ENCODE data around the gene IRAK4. TPM values are rescaled to one million over a fixed set of nuclear protein-coding genes. Genes with fewer than 3 reads are reported as not detected.

The IRAK4 gene
- total RNA-seq, 2 donors from 2014 or later = 5.9 to 9.2 TPM

DNA sequence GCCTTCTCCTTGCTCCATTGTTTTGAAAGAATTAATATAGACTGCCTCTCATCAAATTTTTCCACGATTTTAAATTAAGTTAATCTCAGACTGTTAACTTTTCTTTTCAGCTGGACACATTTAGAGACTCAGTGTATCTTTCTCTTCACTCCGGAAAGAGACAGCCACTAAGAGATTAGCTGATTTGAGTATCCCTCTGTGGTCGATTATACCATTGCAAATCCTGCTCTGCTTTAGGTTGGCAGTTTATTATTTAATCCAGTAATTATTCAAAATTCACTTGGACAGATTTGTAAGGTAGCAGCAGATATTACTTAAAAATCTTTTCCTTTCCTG lies 48.0 kb downstream of the IRAK4 start:
- TF ChIP-seq, protein P1, sequence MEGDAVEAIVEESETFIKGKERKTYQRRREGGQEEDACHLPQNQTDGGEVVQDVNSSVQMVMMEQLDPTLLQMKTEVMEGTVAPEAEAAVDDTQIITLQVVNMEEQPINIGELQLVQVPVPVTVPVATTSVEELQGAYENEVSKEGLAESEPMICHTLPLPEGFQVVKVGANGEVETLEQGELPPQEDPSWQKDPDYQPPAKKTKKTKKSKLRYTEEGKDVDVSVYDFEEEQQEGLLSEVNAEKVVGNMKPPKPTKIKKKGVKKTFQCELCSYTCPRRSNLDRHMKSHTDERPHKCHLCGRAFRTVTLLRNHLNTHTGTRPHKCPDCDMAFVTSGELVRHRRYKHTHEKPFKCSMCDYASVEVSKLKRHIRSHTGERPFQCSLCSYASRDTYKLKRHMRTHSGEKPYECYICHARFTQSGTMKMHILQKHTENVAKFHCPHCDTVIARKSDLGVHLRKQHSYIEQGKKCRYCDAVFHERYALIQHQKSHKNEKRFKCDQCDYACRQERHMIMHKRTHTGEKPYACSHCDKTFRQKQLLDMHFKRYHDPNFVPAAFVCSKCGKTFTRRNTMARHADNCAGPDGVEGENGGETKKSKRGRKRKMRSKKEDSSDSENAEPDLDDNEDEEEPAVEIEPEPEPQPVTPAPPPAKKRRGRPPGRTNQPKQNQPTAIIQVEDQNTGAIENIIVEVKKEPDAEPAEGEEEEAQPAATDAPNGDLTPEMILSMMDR (conservative IDR thresholded peaks at IDR 0.05) = no peak
- peak overlapping the region; percentile 99 for H3K27ac Mint-ChIP-seq
- peaks cover 12% of the 10 kb centered on the region for H3K27me3 Mint-ChIP-seq (ENCODE audit: insufficient read depth)
- peaks cover 5% of the 10 kb centered on the region for H3K4me1 Mint-ChIP-seq
- H3K4me3 Mint-ChIP-seq = peak overlapping the region; percentile 90
- H3K36me3 Mint-ChIP-seq (ENCODE audit: low read depth) = peaks cover 8% of the 10 kb centered on the region
- Histone ChIP-seq H3K36me3 (ENCODE audit: control insufficient read depth, insufficient read depth, low read length) (peaks cover 25% of the 10 kb centered on the region), H3K27ac (ENCODE audit: low read depth, low read length) (peak overlapping the region; percentile 93), H3K9me3 (ENCODE audit: control insufficient read depth, low read length) (no peaks in the 10 kb centered on the region), H3K4me1 (ENCODE audit: control insufficient read depth, insufficient read depth, low read length) (peaks cover 4% of the 10 kb centered on the region), H3K27me3 (ENCODE audit: control insufficient read depth, insufficient read depth, low read length, poor library complexity, severe bottlenecking) (no peaks in the 10 kb centered on the region), H3K4me3 (ENCODE audit: low read length) (peak overlapping the region; percentile 99), H3K9ac (ENCODE audit: extremely low read depth, low read length, poor library complexity, severe bottlenecking) (peak overlapping the region; percentile 90)
- H3K9me3 Mint-ChIP-seq = no peaks in the 10 kb centered on the region
- WGBS, 2 experiments (ENCODE audit: insufficient coverage in 1 of 2, insufficient read length in 1 of 2) = 25 to 30% methylated on average over 2 to 3 of the region's 3 CpGs
- no peak for DNase-seq

DNA sequence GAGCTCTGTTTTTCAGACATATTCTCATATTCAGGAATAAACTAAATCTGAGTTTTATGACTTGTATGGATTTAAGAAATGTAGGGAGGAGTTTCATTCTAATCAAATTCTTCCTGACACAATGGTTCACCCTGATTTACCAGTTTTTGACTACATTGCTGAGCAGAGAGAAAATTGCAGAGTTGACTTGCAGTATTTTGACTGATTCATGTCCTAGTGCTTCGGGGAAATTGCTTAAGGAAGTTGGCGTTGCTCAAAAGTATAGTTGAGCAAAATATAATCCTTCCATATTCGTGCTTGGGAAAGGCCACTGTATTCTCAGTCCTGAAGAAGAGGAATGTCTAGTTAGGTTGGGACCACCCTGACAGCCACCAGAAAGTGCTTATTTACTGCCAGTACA lies 48.6 kb downstream of the IRAK4 start:
- peaks cover 19% of the 10 kb centered on the region for H3K36me3 ChIP-seq (ENCODE audit: control insufficient read depth, insufficient read depth, low read length)
- Mint-ChIP-seq H3K27ac (no peak overlapping the region), H3K4me1 (peaks cover 5% of the 10 kb centered on the region), H3K9me3 (no peaks in the 10 kb centered on the region), H3K36me3 (ENCODE audit: low read depth) (peaks cover 4% of the 10 kb centered on the region), H3K4me3 (peak overlapping the region; percentile 90), H3K27me3 (ENCODE audit: insufficient read depth) (peaks cover 12% of the 10 kb centered on the region)
- 88 to 94% methylated on average over 3 of the region's 3 CpGs for WGBS, 2 experiments (ENCODE audit: insufficient coverage in 1 of 2, insufficient read length in 1 of 2)
- peaks cover 4% of the 10 kb centered on the region for H3K4me1 ChIP-seq (ENCODE audit: control insufficient read depth, insufficient read depth, low read length)
- no peak overlapping the region for H3K9ac ChIP-seq (ENCODE audit: extremely low read depth, low read length, poor library complexity, severe bottlenecking)
- no peaks in the 10 kb centered on the region for H3K9me3 ChIP-seq (ENCODE audit: control insufficient read depth, low read length)
- no peak for DNase-seq
- no peaks in the 10 kb centered on the region for H3K27me3 ChIP-seq (ENCODE audit: control insufficient read depth, insufficient read depth, low read length, poor library complexity, severe bottlenecking)
- no peak overlapping the region for H3K27ac ChIP-seq (ENCODE audit: low read depth, low read length)
- TF ChIP-seq, protein P1 (conservative IDR thresholded peaks at IDR 0.05) = no peak
- peak overlapping the region; percentile 99 for H3K4me3 ChIP-seq (ENCODE audit: low read length)

DNA sequence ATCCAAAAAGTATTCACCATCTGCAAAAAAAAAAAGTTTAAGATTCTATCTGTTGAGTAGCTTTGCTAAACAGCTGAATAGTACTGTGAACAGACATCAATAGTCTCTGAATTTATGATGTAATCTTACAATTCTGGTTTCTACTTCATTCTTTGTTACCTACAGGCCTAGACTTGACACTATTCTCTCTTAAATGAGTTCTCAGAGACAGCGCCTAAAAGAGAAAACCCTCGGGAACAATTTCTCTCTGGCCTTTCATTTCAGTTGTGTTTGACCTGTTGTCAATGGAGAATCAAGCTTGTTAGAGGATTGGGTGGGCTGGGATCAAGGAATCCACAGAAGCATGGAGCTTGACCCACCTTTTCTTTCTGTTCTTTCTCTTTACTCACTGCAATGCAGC lies 53.3 kb downstream of the IRAK4 start:
- no peaks in the 10 kb centered on the region for H3K4me1 ChIP-seq (ENCODE audit: control insufficient read depth, insufficient read depth, low read length)
- H3K36me3 ChIP-seq (ENCODE audit: control insufficient read depth, insufficient read depth, low read length) = no peaks in the 10 kb centered on the region
- TF ChIP-seq, protein P1 (conservative IDR thresholded peaks at IDR 0.05) = no peak
- H3K36me3 Mint-ChIP-seq (ENCODE audit: low read depth) = no peaks in the 10 kb centered on the region
- 89 to 92% methylated on average over 2 of the region's 2 CpGs for WGBS, 2 experiments (ENCODE audit: insufficient coverage in 1 of 2, insufficient read length in 1 of 2)
- H3K4me3 ChIP-seq (ENCODE audit: low read length) = no peak overlapping the region
- H3K27me3 Mint-ChIP-seq (ENCODE audit: insufficient read depth) = peaks cover 12% of the 10 kb centered on the region
- H3K9me3 Mint-ChIP-seq = no peaks in the 10 kb centered on the region
- no peak overlapping the region for H3K27ac Mint-ChIP-seq
- no peaks in the 10 kb centered on the region for H3K9me3 ChIP-seq (ENCODE audit: control insufficient read depth, low read length)
- H3K4me1 Mint-ChIP-seq = peaks cover 4% of the 10 kb centered on the region
- no peak overlapping the region for H3K27ac ChIP-seq (ENCODE audit: low read depth, low read length)
- H3K27me3 ChIP-seq (ENCODE audit: control insufficient read depth, insufficient read depth, low read length, poor library complexity, severe bottlenecking) = no peaks in the 10 kb centered on the region
- no peak overlapping the region for H3K4me3 Mint-ChIP-seq
- DNase-seq = no peak
- H3K9ac ChIP-seq (ENCODE audit: extremely low read depth, low read length, poor library complexity, severe bottlenecking) = no peak overlapping the region

Data from endodermal cell (in vitro differentiated cells).